Liver (tissue), 3 donors: ENCODE results near the gene HIBADH.

Source experiments
- CTCF ChIP-seq: fragments of 150-350 bp; IDR thresholded peaks from 2 replicates; pipeline ENCODE4 v1.5.1; 2017; ENCODE audit warnings: improper control_type of control experiment, low read depth, low read length; ENCODE audit not compliant: missing input control
- GABPA ChIP-seq, 2 donors: IDR thresholded peaks in 1 of 2; conservative IDR thresholded peaks in 1 of 2; 2 replicates each; pipeline ENCODE4 v1.6.1; 2016; ENCODE audit warnings: antibody characterized with exemption in 2 of 2, mild to moderate bottlenecking in 1 of 2, moderate library complexity in 1 of 2
- REST ChIP-seq: IDR thresholded peaks from 2 replicates; pipeline ENCODE4 v1.6.1; 2016; ENCODE audit warnings: antibody characterized with exemption, mild to moderate bottlenecking
- TAF1 ChIP-seq: conservative IDR thresholded peaks from 2 replicates; pipeline ENCODE4 v1.6.1; 2016; ENCODE audit warnings: antibody characterized with exemption, mild to moderate bottlenecking
- YY1 ChIP-seq: IDR thresholded peaks from 2 replicates; pipeline ENCODE4 v1.6.1; 2016; ENCODE audit warnings: antibody characterized with exemption, mild to moderate bottlenecking
- ZBTB33 ChIP-seq: IDR thresholded peaks from 2 replicates; pipeline ENCODE4 v1.6.1; 2016; ENCODE audit warnings: antibody characterized with exemption
- donor health status: healthy.
- donor health status: healthy.

GRCh38 chr7:27547401-27547800, 115.3 kb downstream of the HIBADH start:
- TF ChIP-seq YY1 (no peak), CTCF (no peak), TAF1 (no peak), GABPA (IDR thresholded peaks at IDR 0.05 in 1 of 2, conservative IDR thresholded peaks at IDR 0.05 in 1 of 2) (no peak), REST (no peak), ZBTB33 (no peak)
